MCF 10A (cell line): ENCODE measurements around the gene DNAH17. TPM values are rescaled to one million over a fixed set of nuclear protein-coding genes. Genes with fewer than 3 reads are reported as not detected.

Experiments used
- BruUV-seq: library from RNA; stranded (reverse); fragments of 400-500 nt; replicated peaks from 2 replicates; lab custom pipeline; 2021; lab: Mats Ljungman, UMichigan
- CTCF ChIA-PET: fragments of 300-600 bp; sonication (Branson Sonifier 250); formaldehyde crosslinking; extraction: SDS; loops from one replicate; lab custom pipeline; 2021; ENCODE audit warnings: antibody characterized with exemption, inconsistent platforms; lab: Yijun Ruan, JAX
- POLR2A ChIA-PET: fragments of 300-600, 350-650 bp; sonication (Branson Sonifier 250); formaldehyde crosslinking; extraction: SDS; loops from one replicate; lab custom pipeline; 2020; ENCODE audit warnings: antibody characterized with exemption, inconsistent platforms; lab: Yijun Ruan, JAX
- DNase-seq: peaks from one replicate; pipeline ENCODE4 v3.0.0-alpha.2; 2018; ENCODE audit not compliant: unreplicated experiment
- H3K27ac Mint-ChIP-seq: one replicate; pipeline ENCODE4 v1.8.0; 2022; ENCODE audit warnings: mild to moderate bottlenecking, low read depth, mixed read lengths; ENCODE audit not compliant: unreplicated experiment
- H3K27me3 Mint-ChIP-seq: one replicate; pipeline ENCODE4 v1.8.0; 2022; ENCODE audit warnings: mixed read lengths; ENCODE audit not compliant: insufficient read depth, unreplicated experiment
- H3K36me3 Mint-ChIP-seq: one replicate; pipeline ENCODE4 v1.8.0; 2022; ENCODE audit warnings: mild to moderate bottlenecking, moderate library complexity, mixed read lengths; ENCODE audit not compliant: insufficient read depth, unreplicated experiment
- H3K4me1 Mint-ChIP-seq: one replicate; pipeline ENCODE4 v1.8.0; 2022; ENCODE audit warnings: mixed read lengths; ENCODE audit not compliant: insufficient read depth, unreplicated experiment
- H3K4me3 Mint-ChIP-seq: one replicate; pipeline ENCODE4 v1.8.0; 2022; ENCODE audit warnings: mild to moderate bottlenecking, moderate library complexity, mixed read lengths; ENCODE audit not compliant: unreplicated experiment
- H3K9me3 Mint-ChIP-seq: one replicate; pipeline ENCODE4 v1.8.0; 2022; ENCODE audit warnings: mixed read lengths; ENCODE audit not compliant: unreplicated experiment
- CTCF ChIP-seq: fragments of 200-600 bp; IDR thresholded peaks from one replicate; pipeline ENCODE4 v1.8.0; 2022; ENCODE audit warnings: antibody characterized with exemption, mild to moderate bottlenecking; ENCODE audit not compliant: unreplicated experiment
- intact Hi-C: fragments of 100-400 bp; cut with micrococcal nuclease; formaldehyde crosslinking; loops from 2 replicates; pipeline ENCODE4 v1.14.1; 2022
- total RNA-seq: library from RNA; stranded (reverse); gene quantifications from 2 replicates; pipeline ENCODE4 v1.2.3, GENCODE V29; 2022

The DNAH17 gene
- total RNA-seq, 1 experiment from 2014 or later = not detected

DNA sequence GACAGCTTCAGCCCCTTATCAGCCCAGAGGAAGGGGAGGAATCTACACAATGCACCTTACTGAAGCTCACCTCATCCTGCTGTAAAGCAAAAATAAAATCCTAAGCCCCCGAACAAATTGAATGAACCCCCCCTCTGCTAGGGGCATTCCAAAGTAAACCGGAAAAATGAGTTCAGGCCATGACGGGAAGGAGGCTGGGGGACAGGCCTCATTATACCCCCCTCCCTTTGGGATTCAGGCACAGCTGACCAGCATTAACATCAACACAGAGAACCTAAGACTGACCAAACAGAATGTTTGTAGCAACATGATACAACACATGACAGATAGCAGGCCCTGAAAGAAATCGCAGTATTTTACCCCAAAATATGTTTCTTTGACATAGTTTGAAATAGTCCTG lies 64.2 kb downstream of the DNAH17 start:
- intact Hi-C loops = no loop called here
- H3K36me3 Mint-ChIP-seq = no peaks in the 10 kb centered on the region
- POLR2A ChIA-PET = no interaction called here
- no peak for TF ChIP-seq CTCF
- H3K4me1 Mint-ChIP-seq = no peaks in the 10 kb centered on the region
- CTCF ChIA-PET = interaction anchor here (1.4 kb wide), 1 partner anchor 16 kb away, joined by 6 read pairs; no protein-coding TSS in a partner anchor
- BruUV-seq = no TSS peak
- H3K4me3 Mint-ChIP-seq = no peak overlapping the region
- DNase-seq = no peak
- no peaks in the 10 kb centered on the region for H3K9me3 Mint-ChIP-seq
- peaks cover 10% of the 10 kb centered on the region for H3K27me3 Mint-ChIP-seq
- H3K27ac Mint-ChIP-seq = no peak overlapping the region

DNA sequence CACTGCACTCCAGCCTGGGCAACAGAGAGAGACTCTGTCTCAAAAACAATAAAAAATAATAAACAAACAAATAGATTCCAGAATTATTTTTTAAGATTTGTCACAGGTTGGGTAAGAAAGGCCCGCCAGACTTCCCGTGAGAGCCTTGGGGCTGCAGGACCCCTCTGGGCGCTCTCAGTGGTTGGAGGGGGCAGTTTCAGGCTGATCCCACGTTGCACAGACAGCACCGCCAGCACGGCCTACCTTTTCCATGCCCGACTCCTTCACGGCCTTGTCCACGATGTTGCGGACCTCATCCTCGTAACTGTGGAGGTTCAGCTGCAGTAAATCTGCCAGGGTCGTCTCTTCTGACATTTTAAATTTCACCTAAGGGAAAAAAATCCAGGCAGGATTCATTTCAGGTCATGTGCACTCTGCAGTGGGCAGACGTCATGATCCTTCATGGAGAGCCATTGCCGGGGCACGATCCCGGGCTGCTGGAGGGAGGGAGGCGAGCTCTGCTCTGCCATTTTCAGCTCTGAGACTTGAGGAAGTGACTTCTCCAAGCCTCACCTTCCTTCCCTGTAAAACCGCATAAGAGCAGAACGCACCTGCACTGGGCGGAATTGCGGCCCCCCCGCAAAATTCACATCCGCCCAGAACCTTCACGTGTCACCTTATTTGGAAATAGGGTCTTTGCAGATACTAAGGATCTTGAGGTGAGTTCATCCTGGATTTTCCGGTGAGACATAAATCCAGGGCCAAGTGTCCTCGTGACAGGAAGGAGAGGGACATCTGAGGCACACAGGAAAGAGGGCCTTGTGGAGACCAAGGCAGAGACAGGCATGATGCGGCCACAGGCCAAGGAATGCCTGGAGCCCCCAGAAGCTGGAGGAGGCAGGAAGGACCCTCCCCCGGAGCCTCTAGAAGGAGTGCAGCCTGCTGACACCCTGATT lies 66.8 kb downstream of the DNAH17 start:
- Mint-ChIP-seq H3K9me3 (no peaks in the 10 kb centered on the region), H3K4me1 (peaks cover under 1% of the 10 kb centered on the region), H3K4me3 (no peak overlapping the region), H3K27ac (no peak overlapping the region), H3K36me3 (no peaks in the 10 kb centered on the region), H3K27me3 (peaks cover 16% of the 10 kb centered on the region)
- TF ChIP-seq CTCF = no peak
- POLR2A ChIA-PET = interaction anchor here (0.6 kb wide), 1 partner anchor 310 kb away, joined by 4 read pairs; no protein-coding TSS in a partner anchor
- intact Hi-C loops = no loop called here
- no TSS peak for BruUV-seq
- no peak for DNase-seq
- CTCF ChIA-PET = no interaction called here

- Mint-ChIP-seq H3K36me3 (no peaks in the 10 kb centered on the region), H3K4me3 (no peak overlapping the region), H3K9me3 (no peaks in the 10 kb centered on the region), H3K27me3 (peaks cover 16% of the 10 kb centered on the region), H3K4me1 (peaks cover 6% of the 10 kb centered on the region), H3K27ac (no peak overlapping the region)
- ChIA-PET POLR2A (no interaction called here), CTCF (interaction anchor here (0.6 to 2.6 kb wide), 3 partner anchors 12 to 245 kb away, joined by 3 to 8 read pairs (median 3); no protein-coding TSS in a partner anchor)
- BruUV-seq = no TSS peak
- intact Hi-C loops = no loop called here
- no peak for TF ChIP-seq CTCF
- DNase-seq = no peak
Observed at GRCh38 chr17:78507526-78507925, 69.7 kb downstream of the DNAH17 start.
